B cell (primary cell): ENCODE results near the gene WDR18. TPM values are rescaled to one million over a fixed set of nuclear protein-coding genes. Genes with fewer than 3 reads are reported as not detected.

Source experiments
- ATAC-seq: fragments of 200-7000 bp; cut with Tn5 transposase; one replicate; pipeline ENCODE4 v1.10.0; 2021; ENCODE audit warnings: low read depth, mild to moderate bottlenecking, moderate number of reproducible peaks, moderate library complexity
- CTCF ChIA-PET: fragments of 350-600 bp; sonication (Branson Sonifier 250); formaldehyde crosslinking; loops from one replicate; lab custom pipeline; 2021; ENCODE audit warnings: antibody characterized with exemption, inconsistent platforms; lab: Charles Lee
- POLR2A ChIA-PET: fragments of 350-600 bp; sonication (Branson Sonifier 250); formaldehyde crosslinking; loops from one replicate; lab custom pipeline; 2021; ENCODE audit warnings: antibody characterized with exemption; lab: Charles Lee
- DNase-seq: peaks from one replicate; pipeline ENCODE4 v3.0.0; 2013
- H2AFZ ChIP-seq: 2 replicates; pipeline ENCODE4 v1.6.1; 2012; ENCODE audit warnings: mild to moderate bottlenecking, low read depth, low read length; ENCODE audit not compliant: insufficient read depth, poor library complexity, severe bottlenecking
- H3K27ac ChIP-seq, 2 donors: 1 replicate in 1 of 2; 2 replicates in 1 of 2; pipeline ENCODE4 v1.5.1; 2012 to 2013; ENCODE audit warnings: low read length in 2 of 2, mild to moderate bottlenecking in 2 of 2, moderate library complexity in 1 of 2
- H3K27me3 ChIP-seq, 4 experiments: fragments of 200-600 bp in 1 of 4; sonication (generic) in 1 of 4; replicated peaks in 1 of 4; 1 replicate in 2 of 4; 2 replicates in 2 of 4; pipeline versions ENCODE4 v1.6.1 to v1.7.0; 2013 to 2016; ENCODE audit warnings: low read length in 3 of 4, mild to moderate bottlenecking in 2 of 4, mixed read lengths in 1 of 4, moderate library complexity in 1 of 4; ENCODE audit not compliant: insufficient read depth in 4 of 4, control insufficient read depth in 3 of 4; ENCODE audit errors: control extremely low read depth in 1 of 4
- H3K36me3 ChIP-seq, 2 experiments: replicated peaks in 1 of 2; 1 replicate in 1 of 2; 2 replicates in 1 of 2; pipeline versions ENCODE4 v1.6.1 to v1.7.1; 2013; ENCODE audit warnings: low read length in 1 of 2; ENCODE audit not compliant: insufficient read depth in 2 of 2, control insufficient read depth in 1 of 2; ENCODE audit errors: control extremely low read depth in 1 of 2, extremely low read depth in 1 of 2
- H3K4me1 ChIP-seq, 2 donors: fragments of 200-600 bp in 1 of 2; sonication (generic) in 1 of 2; 1 replicate in 1 of 2; 2 replicates in 1 of 2; pipeline versions ENCODE4 v1.5.1 to v1.6.1; 2013 to 2017; ENCODE audit warnings: low read length in 2 of 2; ENCODE audit not compliant: control insufficient read depth in 2 of 2, insufficient read depth in 2 of 2
- H3K4me2 ChIP-seq: replicated peaks from 2 replicates; pipeline ENCODE3; 2012; ENCODE audit warnings: mild to moderate bottlenecking, low read depth, low read length; ENCODE audit not compliant: poor library complexity, severe bottlenecking
- H3K4me3 ChIP-seq, 5 experiments: fragments of 200-600 bp in 1 of 5; sonication (generic) in 1 of 5; 1 replicate in 3 of 5; 2 replicates in 2 of 5; pipeline versions ENCODE4 v1.5.1 to v1.7.0; 2011 to 2016; ENCODE audit warnings: low read length in 4 of 5, mild to moderate bottlenecking in 4 of 5, low read depth in 2 of 5, control low read depth in 1 of 5, moderate library complexity in 1 of 5; ENCODE audit not compliant: insufficient read depth in 1 of 5; ENCODE audit errors: control extremely low read depth in 1 of 5, extremely low read depth in 1 of 5
- H3K79me2 ChIP-seq: fragments of 200-600 bp; sonication (generic); one replicate; pipeline ENCODE4 v1.6.0; 2016; ENCODE audit warnings: low read length; ENCODE audit not compliant: control insufficient read depth, insufficient read depth
- H3K9ac ChIP-seq: fragments of 200-600 bp; sonication (generic); 2 replicates; pipeline ENCODE4 v1.6.1; 2017; ENCODE audit warnings: mild to moderate bottlenecking, low read length, moderate library complexity
- H3K9me3 ChIP-seq, 3 donors: one replicate each; pipeline versions ENCODE4 v1.6.1 to v1.7.1; 2013; ENCODE audit warnings: low read length in 2 of 3; ENCODE audit not compliant: control insufficient read depth in 2 of 3, insufficient read depth in 1 of 3; ENCODE audit errors: control extremely low read depth in 1 of 3
- H4K20me1 ChIP-seq: 2 replicates; pipeline ENCODE4 v1.6.0; 2012; ENCODE audit warnings: mild to moderate bottlenecking, low read length; ENCODE audit not compliant: insufficient read depth, control insufficient read depth, poor library complexity, severe bottlenecking
- H3K27ac Mint-ChIP-seq: one replicate; pipeline ENCODE4 v1.8.0; 2021; ENCODE audit warnings: mixed read lengths
- H3K27me3 Mint-ChIP-seq: one replicate; pipeline ENCODE4 v1.8.0; 2021; ENCODE audit warnings: mixed read lengths
- H3K4me1 Mint-ChIP-seq: one replicate; pipeline ENCODE4 v1.8.0; 2021; ENCODE audit warnings: mixed read lengths
- H3K4me3 Mint-ChIP-seq: one replicate; pipeline ENCODE4 v1.8.0; 2021; ENCODE audit warnings: mixed read lengths
- H3K9me3 Mint-ChIP-seq: one replicate; pipeline ENCODE4 v1.8.0; 2022; ENCODE audit warnings: mixed read lengths; ENCODE audit not compliant: insufficient read depth
- EZH2 ChIP-seq: IDR thresholded peaks from 2 replicates; pipeline ENCODE4 v1.6.1; 2012; ENCODE audit warnings: borderline replicate concordance, low read depth, mild to moderate bottlenecking, moderate library complexity, low read length; ENCODE audit not compliant: insufficient read depth, poor library complexity, severe bottlenecking
- WGBS: methylation state at CpG from one replicate; pipeline ENCODE4 v1.1.5; 2013; ENCODE audit warnings: missing lambda C conversion rate; ENCODE audit not compliant: insufficient coverage; 5-methylcytosine and 5-hydroxymethylcytosine counted together
- intact Hi-C: fragments of 100-400 bp; cut with micrococcal nuclease; formaldehyde crosslinking; loops from one replicate; pipeline ENCODE4 v1.10.0; 2022
- polyA plus RNA-seq: library from polyadenylated mRNA; depleted of rRNA; stranded (reverse); fragments of >200 nt; gene quantifications from 2 replicates; pipeline ENCODE4 v1.2.3, GENCODE V29; 2012
- total RNA-seq, 2 donors: library from RNA; stranded (reverse); fragments of 120-200 nt in 1 of 2; gene quantifications; 1 replicate in 1 of 2; 2 replicates in 1 of 2; pipeline versions ENCODE4 v1.2.3 to v1.2.4, GENCODE V29; 2013 to 2022
- TF ChIP-seq, protein P1 (sequence below): fragments of 200-600 bp; IDR thresholded peaks from one replicate; pipeline ENCODE4 v1.8.0; 2022; ENCODE audit warnings: antibody characterized with exemption, mild to moderate bottlenecking

WDR18 gene
- total and polyA plus RNA-seq, 2 donors (not counting 1 experiment from before 2014, with no cell fraction given), result 48.5 to 60.5 TPM

DNA sequence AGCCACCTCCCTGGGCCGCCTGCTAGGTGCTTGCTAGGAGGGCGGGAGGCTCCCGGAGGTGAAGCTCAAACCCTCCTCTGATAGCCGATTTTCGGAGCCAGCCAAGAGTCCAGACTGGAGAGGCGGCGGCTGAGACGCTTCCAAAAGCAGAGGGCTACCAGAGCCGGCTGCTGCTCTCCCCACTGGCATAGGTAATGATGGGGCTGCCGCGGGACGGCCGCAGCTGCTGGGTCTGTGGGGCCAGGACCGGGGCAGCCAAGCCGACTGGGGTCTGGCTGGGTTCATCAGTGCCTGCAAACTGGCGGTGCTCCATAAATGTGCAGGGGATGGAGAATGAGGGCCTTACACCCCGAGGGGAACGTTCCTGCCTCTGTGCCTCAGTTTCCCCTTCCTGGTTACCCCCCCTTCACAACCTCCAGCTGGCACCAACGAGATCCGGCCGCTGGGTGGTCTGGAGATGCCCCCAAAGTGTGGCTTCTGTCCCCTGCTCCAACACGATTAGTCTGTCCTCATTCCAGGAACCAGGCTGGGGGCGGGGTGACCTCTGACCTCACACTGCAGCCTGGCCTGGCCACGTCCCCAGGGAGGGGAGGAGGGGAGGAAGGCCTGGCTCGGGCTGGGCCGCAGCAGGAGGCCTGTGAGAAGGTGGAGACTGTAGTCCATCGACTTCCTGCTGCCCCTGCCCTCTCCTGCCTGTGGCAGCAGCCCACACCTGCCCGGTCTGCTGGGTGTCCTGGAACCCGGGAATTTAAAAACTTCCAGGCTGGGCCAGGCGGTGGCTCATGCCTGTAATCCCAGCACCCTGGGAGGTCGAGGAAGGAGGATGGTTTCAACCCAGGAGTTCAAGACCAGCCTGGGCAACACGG lies 3.8 kb upstream of the WDR18 start:
- Histone ChIP-seq H3K4me2 (no peak overlapping the region), H3K9ac (no peak overlapping the region), H3K4me3 (no peak overlapping the region), H4K20me1 (no peaks in the 10 kb centered on the region), H3K27me3 (no peaks in the 10 kb centered on the region), H3K36me3 (no peaks in the 10 kb centered on the region), H3K79me2 (peaks cover 8% of the 10 kb centered on the region), H3K9me3 (no peaks in the 10 kb centered on the region), H2AFZ (no peak overlapping the region), H3K4me1 (peaks cover 19 to 26% of the 10 kb centered on the region in 2 donors), H3K27ac (no peak overlapping the region)
- ChIA-PET CTCF (interaction anchor here (0.6 to 5.3 kb wide), 6 partner anchors 9 to 322 kb away, joined by 3 to 143 read pairs (median 3); no protein-coding TSS in a partner anchor), POLR2A (interaction anchor here (0.7 kb wide), 1 partner anchor 26 kb away, joined by 3 read pairs; no protein-coding TSS in a partner anchor)
- intact Hi-C loops, result no loop called here
- no peak for ATAC-seq
- TF ChIP-seq, protein P1, sequence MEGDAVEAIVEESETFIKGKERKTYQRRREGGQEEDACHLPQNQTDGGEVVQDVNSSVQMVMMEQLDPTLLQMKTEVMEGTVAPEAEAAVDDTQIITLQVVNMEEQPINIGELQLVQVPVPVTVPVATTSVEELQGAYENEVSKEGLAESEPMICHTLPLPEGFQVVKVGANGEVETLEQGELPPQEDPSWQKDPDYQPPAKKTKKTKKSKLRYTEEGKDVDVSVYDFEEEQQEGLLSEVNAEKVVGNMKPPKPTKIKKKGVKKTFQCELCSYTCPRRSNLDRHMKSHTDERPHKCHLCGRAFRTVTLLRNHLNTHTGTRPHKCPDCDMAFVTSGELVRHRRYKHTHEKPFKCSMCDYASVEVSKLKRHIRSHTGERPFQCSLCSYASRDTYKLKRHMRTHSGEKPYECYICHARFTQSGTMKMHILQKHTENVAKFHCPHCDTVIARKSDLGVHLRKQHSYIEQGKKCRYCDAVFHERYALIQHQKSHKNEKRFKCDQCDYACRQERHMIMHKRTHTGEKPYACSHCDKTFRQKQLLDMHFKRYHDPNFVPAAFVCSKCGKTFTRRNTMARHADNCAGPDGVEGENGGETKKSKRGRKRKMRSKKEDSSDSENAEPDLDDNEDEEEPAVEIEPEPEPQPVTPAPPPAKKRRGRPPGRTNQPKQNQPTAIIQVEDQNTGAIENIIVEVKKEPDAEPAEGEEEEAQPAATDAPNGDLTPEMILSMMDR, result no peak
- TF ChIP-seq EZH2, result no peak
- Mint-ChIP-seq H3K27ac (no peak overlapping the region), H3K27me3 (no peaks in the 10 kb centered on the region), H3K9me3 (no peaks in the 10 kb centered on the region), H3K4me1 (peaks cover 11% of the 10 kb centered on the region), H3K4me3 (no peak overlapping the region)
- DNase-seq, result no peak
- WGBS, result 79% methylated on average over 26 of the region's 32 CpGs
